ENCODE results near the gene PRKCB. TPM values are rescaled to one million over a fixed set of nuclear protein-coding genes. Genes with fewer than 3 reads are reported as not detected.

PRKCB gene
- total RNA-seq, 1 experiment from 2014 or later: 0.89 TPM

DNA sequence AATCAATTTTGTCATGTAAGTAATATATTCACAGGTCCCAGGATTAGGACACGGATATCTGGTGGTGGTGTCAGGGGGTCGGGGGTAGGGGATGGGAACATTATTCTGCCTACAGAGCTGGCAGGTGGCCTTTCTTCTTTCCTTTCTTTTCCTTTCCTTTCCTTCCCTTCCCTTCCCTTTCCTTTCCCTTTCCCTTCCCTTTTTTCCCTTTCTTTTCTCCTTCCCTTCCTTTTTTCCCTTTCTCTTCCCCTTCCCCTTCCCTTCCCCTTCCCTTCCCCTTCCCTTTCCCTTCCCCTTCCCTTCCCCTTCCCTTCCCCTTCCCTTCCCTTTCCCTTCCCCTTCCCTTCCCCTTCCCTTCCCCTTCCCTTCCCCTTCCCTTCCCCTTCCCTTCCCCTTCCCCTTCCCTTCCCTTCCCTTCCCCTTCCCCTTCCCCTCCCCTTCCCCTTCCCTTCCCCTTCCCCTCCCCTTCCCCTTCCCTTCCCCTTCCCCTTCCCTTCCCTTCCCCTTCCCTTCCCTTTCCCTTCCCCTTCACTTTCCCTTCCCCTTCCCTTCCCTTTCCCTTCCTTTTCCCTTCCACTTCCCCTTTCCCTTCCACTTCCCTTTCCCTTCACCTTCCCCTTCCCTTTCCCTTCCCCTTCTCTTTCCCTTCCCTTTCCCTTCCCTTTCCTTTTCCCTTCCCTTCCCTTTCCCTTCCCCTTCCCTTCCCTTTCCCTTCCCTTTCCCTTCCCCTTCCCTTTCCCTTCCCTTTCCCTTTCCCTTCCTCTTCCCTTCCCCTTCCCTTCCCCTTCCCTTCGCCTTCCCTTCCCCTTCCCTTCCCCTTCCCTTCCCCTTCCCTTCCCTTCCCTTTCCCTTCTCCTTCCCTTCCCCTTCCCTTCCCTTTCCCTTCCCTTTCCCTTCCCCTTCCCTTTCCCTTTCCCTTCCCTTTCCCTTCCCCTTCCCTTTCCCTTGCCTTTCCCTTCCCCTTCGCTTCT lies 145.9 kb downstream of the PRKCB start:
- H4K20me1 ChIP-seq (ENCODE audit: insufficient read depth): no peaks in the 10 kb centered on the region
- ChIA-PET POLR2A (no interaction called here), RAD21 (ENCODE audit: low non-redundant PET in 1 of 2, low total read pairs in 2 of 2, uncharacterized antibody in 2 of 2, unreplicated experiment in 2 of 2) (no interaction called here), CTCF (no interaction called here)
- no peak overlapping the region for H3K9ac ChIP-seq (ENCODE audit: low read length)
- H3K4me2 ChIP-seq (ENCODE audit: low read length): no peak overlapping the region
- H3K27me3 ChIP-seq (ENCODE audit: insufficient read depth, low read length): peaks cover 53% of the 10 kb centered on the region
- TF ChIP-seq ZFX (IDR thresholded peaks at IDR 0.05) (no peak), TCF7L2 (IDR thresholded peaks at IDR 0.05; ENCODE audit: borderline replicate concordance, extremely low read depth, insufficient read depth, insufficient read length) (no peak), RAD21 (IDR thresholded peaks at IDR 0.05; ENCODE audit: low read depth) (no peak), ZNF274 (IDR thresholded peaks at IDR 0.05; ENCODE audit: low read depth, low read length) (no peak)
- TF ChIP-seq, protein P1, sequence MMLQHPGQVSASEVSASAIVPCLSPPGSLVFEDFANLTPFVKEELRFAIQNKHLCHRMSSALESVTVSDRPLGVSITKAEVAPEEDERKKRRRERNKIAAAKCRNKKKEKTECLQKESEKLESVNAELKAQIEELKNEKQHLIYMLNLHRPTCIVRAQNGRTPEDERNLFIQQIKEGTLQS (IDR thresholded peaks at IDR 0.05): no peak
- TF ChIP-seq, protein P2, sequence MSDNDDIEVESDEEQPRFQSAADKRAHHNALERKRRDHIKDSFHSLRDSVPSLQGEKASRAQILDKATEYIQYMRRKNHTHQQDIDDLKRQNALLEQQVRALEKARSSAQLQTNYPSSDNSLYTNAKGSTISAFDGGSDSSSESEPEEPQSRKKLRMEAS (IDR thresholded peaks at IDR 0.05): no peak
- TF ChIP-seq, protein P3, sequence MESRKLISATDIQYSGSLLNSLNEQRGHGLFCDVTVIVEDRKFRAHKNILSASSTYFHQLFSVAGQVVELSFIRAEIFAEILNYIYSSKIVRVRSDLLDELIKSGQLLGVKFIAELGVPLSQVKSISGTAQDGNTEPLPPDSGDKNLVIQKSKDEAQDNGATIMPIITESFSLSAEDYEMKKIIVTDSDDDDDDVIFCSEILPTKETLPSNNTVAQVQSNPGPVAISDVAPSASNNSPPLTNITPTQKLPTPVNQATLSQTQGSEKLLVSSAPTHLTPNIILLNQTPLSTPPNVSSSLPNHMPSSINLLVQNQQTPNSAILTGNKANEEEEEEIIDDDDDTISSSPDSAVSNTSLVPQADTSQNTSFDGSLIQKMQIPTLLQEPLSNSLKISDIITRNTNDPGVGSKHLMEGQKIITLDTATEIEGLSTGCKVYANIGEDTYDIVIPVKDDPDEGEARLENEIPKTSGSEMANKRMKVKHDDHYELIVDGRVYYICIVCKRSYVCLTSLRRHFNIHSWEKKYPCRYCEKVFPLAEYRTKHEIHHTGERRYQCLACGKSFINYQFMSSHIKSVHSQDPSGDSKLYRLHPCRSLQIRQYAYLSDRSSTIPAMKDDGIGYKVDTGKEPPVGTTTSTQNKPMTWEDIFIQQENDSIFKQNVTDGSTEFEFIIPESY (IDR thresholded peaks at IDR 0.05; ENCODE audit: extremely low read depth, insufficient replicate concordance, low read length): no peak
- no peak overlapping the region for H3K27ac ChIP-seq (ENCODE audit: low read depth, low read length)
- no peaks in the 10 kb centered on the region for H3K36me3 ChIP-seq (ENCODE audit: control insufficient read depth in 1 of 2, insufficient read depth in 2 of 2, low read length in 2 of 2)
- ATAC-seq: no peak
- no TSS peak for BruUV-seq (replicated peaks)
- H3K79me2 ChIP-seq (ENCODE audit: insufficient read depth, low read length): no peaks in the 10 kb centered on the region
- H3K9me2 ChIP-seq (ENCODE audit: insufficient read depth): no peaks in the 10 kb centered on the region
- no peak overlapping the region for H3K4me3 ChIP-seq (replicated peaks in 1 of 2; ENCODE audit: low read depth in 1 of 2, low read length in 2 of 2)
- no peaks in the 10 kb centered on the region for H3K4me1 ChIP-seq (ENCODE audit: control insufficient read depth in 1 of 2, insufficient read depth in 2 of 2, low read length in 2 of 2)
- H3K9me3 ChIP-seq (ENCODE audit: control insufficient read depth in 1 of 2, insufficient read depth in 1 of 2, low read depth in 1 of 2, low read length in 2 of 2): no peaks in the 10 kb centered on the region
- DNase-seq (ENCODE audit: low read depth, low spot score): no peak
- intact Hi-C loops (cut with micrococcal nuclease): no loop called here
- H2AFZ ChIP-seq (ENCODE audit: low read depth, low read length, poor library complexity, severe bottlenecking): no peak overlapping the region

Measured in HCT116 (cell line).